PFSK-1 (cell line): ENCODE measurements around the gene ANXA6.

Source experiments
- FOXP2 ChIP-seq: optimal IDR thresholded peaks from 2 replicates; pipeline ENCODE3; 2011; ENCODE audit warnings: borderline replicate concordance, control low read depth, inconsistent platforms; ENCODE audit not compliant: insufficient read depth; ENCODE audit errors: extremely low read length, extremely low read depth
- POLR2AphosphoS5 ChIP-seq: IDR thresholded peaks from 2 replicates; pipeline ENCODE4 v1.6.1; 2012; ENCODE audit warnings: low read depth, mild to moderate bottlenecking, control low read depth, low read length, moderate library complexity
- SIN3A ChIP-seq: IDR thresholded peaks from 2 replicates; pipeline ENCODE4 v1.6.1; 2012; ENCODE audit warnings: mild to moderate bottlenecking, low read length, moderate library complexity, borderline replicate concordance; ENCODE audit not compliant: insufficient read depth
- TAF1 ChIP-seq: IDR thresholded peaks from 2 replicates; pipeline ENCODE4 v1.6.1; 2012; ENCODE audit warnings: low read length, control low read depth, borderline replicate concordance; ENCODE audit not compliant: insufficient read depth
- TF ChIP-seq, protein P1 (sequence below), 2 experiments: IDR thresholded peaks; 2 replicates each; pipeline versions ENCODE4 v1.6.1 to v1.8.0; 2011 to 2012; ENCODE audit warnings: low read depth in 2 of 2, low read length in 2 of 2, control low read depth in 1 of 2, inconsistent platforms in 1 of 2, mild to moderate bottlenecking in 1 of 2, moderate library complexity in 1 of 2; ENCODE audit not compliant: insufficient read depth in 1 of 2

Gene ANXA6

DNA sequence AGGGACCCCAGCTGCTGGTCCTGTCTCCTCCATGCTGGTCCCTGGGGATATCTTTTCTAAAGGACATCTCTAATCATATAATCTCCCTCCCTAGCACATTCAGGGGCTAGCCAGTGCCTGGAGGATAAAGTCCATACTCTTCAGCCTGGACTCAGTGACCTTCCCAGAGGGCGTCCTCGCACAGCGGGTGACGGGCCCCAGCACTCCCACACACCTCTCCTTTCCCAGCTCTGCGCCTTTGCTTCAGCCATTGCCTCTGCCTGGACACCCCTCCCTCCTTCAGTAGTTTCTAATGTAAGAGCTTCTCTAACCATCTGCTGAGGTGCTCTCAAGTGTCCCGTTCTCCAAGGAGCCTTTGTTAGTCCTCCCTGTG, 61.6 kb downstream of the ANXA6 start:
- TF ChIP-seq FOXP2, result no peak
- TF ChIP-seq, protein P1, sequence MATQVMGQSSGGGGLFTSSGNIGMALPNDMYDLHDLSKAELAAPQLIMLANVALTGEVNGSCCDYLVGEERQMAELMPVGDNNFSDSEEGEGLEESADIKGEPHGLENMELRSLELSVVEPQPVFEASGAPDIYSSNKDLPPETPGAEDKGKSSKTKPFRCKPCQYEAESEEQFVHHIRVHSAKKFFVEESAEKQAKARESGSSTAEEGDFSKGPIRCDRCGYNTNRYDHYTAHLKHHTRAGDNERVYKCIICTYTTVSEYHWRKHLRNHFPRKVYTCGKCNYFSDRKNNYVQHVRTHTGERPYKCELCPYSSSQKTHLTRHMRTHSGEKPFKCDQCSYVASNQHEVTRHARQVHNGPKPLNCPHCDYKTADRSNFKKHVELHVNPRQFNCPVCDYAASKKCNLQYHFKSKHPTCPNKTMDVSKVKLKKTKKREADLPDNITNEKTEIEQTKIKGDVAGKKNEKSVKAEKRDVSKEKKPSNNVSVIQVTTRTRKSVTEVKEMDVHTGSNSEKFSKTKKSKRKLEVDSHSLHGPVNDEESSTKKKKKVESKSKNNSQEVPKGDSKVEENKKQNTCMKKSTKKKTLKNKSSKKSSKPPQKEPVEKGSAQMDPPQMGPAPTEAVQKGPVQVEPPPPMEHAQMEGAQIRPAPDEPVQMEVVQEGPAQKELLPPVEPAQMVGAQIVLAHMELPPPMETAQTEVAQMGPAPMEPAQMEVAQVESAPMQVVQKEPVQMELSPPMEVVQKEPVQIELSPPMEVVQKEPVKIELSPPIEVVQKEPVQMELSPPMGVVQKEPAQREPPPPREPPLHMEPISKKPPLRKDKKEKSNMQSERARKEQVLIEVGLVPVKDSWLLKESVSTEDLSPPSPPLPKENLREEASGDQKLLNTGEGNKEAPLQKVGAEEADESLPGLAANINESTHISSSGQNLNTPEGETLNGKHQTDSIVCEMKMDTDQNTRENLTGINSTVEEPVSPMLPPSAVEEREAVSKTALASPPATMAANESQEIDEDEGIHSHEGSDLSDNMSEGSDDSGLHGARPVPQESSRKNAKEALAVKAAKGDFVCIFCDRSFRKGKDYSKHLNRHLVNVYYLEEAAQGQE (IDR thresholded peaks at IDR 0.05; ENCODE audit: insufficient read depth in 1 of 2, low read depth in 2 of 2, low read length in 2 of 2), result no peak
- TF ChIP-seq SIN3A, result no peak

DNA sequence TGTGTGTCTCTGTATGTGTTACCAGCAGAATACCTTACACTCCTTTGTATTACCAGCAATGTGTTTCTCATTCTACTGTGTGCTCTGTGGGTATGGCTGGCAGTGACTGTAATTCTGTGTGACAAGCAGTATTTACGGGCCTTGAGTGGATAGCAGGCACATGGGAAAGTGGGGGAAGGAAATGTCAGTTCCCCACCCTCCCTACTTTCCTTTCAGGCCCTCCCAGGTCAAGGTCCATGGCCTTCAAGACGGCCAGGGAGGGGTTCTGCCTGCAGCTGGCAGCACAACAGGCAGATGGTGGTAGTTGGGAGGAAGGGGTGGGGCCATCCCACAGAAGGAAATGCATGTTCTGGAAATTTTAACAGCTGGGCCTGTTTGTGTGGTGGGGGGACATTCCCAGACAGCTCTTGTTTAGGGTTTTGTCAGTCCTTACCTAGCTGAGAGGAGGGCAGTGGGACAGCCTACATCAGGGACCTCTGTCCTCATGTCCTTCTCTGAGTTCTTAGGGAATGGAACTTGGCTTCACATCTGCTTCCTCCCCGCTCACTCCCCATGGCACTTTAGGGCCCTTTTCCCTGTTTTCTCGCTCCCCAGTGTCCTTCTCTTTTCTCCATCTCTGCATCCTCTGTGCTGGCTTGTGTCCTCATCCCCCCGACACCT, 62.1 kb downstream of the ANXA6 start:
- TF ChIP-seq TAF1, result no peak
- peak; percentile 44; the same call in 1 of the 2 replicates for TF ChIP-seq POLR2AphosphoS5

DNA sequence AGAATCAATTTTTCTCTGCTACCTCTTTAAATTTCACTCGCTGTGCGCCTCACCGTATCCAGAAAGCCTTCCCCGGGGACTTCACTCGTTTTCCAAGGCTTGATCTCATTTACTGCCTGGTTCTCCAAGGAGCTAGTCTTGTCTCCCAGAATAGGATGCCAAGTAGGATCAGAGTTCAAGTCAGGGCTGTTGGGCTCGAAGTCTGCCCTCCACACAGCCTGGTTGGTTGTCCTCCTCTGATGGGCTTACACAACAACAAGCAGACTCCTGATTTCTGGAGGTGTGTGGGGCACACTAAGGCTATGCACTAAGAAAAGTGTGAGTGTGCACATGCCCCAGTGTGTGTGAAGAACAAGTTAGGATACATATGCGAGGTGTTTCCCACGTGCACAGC, 62.7 kb downstream of the ANXA6 start:
- TF ChIP-seq POLR2AphosphoS5, result no peak
- TF ChIP-seq TAF1, result no peak
- no peak for TF ChIP-seq SIN3A
- no peak for TF ChIP-seq FOXP2
- TF ChIP-seq, protein P1 (IDR thresholded peaks at IDR 0.05; ENCODE audit: insufficient read depth in 1 of 2, low read depth in 2 of 2, low read length in 2 of 2), result no peak

DNA sequence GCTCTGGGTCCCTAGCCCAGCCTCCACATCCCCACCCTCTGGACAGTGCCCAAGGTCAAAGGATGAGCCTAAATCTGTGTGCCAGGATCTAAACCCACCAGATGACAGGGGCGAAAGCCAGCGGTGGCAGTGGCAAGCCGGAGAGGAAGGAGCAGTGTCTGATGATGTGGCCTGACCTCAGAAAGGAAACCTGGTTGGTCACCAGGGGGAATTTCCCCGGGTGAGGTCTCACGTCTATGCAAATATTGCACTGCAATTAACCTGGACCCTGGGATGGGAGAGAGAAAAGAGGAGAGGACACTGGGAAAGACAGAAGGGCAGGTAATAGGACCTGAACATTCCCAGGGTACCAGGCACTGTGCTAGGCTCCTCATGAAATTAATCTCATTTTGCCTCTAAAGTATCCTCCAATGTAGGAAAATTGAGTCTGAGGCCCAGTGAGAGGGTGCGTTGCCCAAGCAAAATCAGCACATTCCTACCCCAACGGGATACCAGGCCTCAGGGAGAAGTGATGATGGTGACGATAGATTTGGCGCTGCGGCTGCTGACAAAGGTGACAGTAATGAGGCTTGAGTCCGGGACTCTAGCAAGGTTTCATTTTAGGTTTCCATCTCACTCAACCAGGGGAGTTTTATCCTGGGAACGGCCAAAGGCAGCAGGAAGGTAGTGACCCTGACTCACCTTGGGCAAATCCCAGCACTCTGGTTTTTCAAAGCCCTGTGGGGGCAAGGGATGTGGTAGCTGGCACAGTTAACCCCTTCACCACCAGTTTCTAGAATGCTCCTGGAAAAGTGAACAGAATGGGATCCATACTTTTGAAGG, 63.3 kb downstream of the ANXA6 start:
- no peak for TF ChIP-seq FOXP2
- no peak for TF ChIP-seq POLR2AphosphoS5
- TF ChIP-seq SIN3A, result no peak
- TF ChIP-seq, protein P1 (IDR thresholded peaks at IDR 0.05; ENCODE audit: insufficient read depth in 1 of 2, low read depth in 2 of 2, low read length in 2 of 2), result no peak
- no peak for TF ChIP-seq TAF1

DNA sequence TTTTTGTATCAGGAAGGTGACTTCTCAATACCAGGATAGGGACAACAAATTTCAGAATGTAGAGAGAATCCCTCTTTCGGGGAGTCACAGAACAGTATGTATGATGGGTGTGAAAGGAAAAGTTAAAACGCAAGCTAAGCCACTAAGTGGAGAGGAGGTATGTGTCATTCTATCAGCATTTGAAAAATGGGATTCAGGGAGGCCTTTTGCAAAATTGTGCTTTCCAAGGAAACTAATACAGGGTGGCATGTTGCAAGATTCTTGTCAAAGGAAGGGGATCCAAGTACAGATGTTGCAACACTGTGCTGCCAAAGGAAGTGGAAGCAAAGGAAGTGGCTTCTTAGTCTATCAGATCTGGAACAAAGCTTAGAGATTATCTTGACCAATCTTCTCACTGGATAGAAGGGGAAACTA, 64.1 kb downstream of the ANXA6 start:
- TF ChIP-seq FOXP2 (no peak), SIN3A (no peak), POLR2AphosphoS5 (no peak)

DNA sequence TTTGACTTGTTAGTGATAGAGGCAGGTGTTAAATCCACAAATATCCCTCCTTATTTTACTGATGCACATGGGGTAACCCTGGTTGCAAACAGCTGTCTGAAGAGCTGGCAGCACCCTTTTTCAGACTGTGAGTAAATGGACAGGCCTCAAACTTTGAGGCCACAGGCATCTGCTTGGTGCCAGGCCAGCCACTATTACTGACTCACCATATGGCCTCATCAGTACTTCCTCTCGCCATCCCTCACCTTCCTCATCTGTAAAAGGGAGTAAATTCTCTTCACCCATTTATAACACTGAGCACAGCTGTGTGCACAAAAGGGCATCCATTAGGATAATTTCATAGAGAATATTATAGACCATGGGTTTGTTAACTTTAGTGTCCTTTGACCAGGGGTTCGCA, 64.8 kb downstream of the ANXA6 start:
- TF ChIP-seq POLR2AphosphoS5, result no peak
- no peak for TF ChIP-seq SIN3A
- no peak for TF ChIP-seq FOXP2
- no peak for TF ChIP-seq TAF1
- TF ChIP-seq, protein P1 (IDR thresholded peaks at IDR 0.05; ENCODE audit: insufficient read depth in 1 of 2, low read depth in 2 of 2, low read length in 2 of 2), result no peak
